K562 (cell line): ENCODE measurements around the gene ACER3. TPM values are rescaled to one million over a fixed set of nuclear protein-coding genes. Genes with fewer than 3 reads are reported as not detected.

Experiments used
- ATF3 ChIP-seq, 2 experiments: fragments of 450-650 bp in 1 of 2; sonication (generic) in 1 of 2; formaldehyde crosslinking in 1 of 2; IDR thresholded peaks in 1 of 2; conservative IDR thresholded peaks in 1 of 2; 2 replicates each; pipeline versions ENCODE4 v1.6.1 to v1.8.1; 2016 to 2023; ENCODE audit warnings: mild to moderate bottlenecking in 2 of 2, moderate library complexity in 2 of 2, inconsistent platforms in 1 of 2, missing genetic modification reagents in 1 of 2
- ETV1 ChIP-seq: fragments of 450-650 bp; conservative IDR thresholded peaks from 2 replicates; pipeline ENCODE4 v1.6.1; 2016; ENCODE audit warnings: missing genetic modification characterization, control low read depth, low read depth, missing compliant biosample characterization
- GMEB1 ChIP-seq: fragments of 250-450 bp; sonication (Bioruptor Pico); IDR thresholded peaks from 2 replicates; pipeline ENCODE4 v1.4.0; 2020; ENCODE audit warnings: mild to moderate bottlenecking
- GTF2E2 ChIP-seq: fragments of 200-800 bp; sonication (Bioruptor generic); IDR thresholded peaks from 2 replicates; pipeline ENCODE4 v1.6.1; 2016; ENCODE audit warnings: missing genetic modification characterization, missing compliant biosample characterization
- IFI16 ChIP-seq: fragments of 250-450 bp; sonication (Bioruptor Pico); IDR thresholded peaks from 2 replicates; pipeline ENCODE4 v2.1.2; 2022; ENCODE audit warnings: mild to moderate bottlenecking, inconsistent platforms
- KAT7 ChIP-seq: sonication (generic); formaldehyde crosslinking; IDR thresholded peaks from 2 replicates; pipeline ENCODE4 v1.8.0; 2022; ENCODE audit warnings: missing genetic modification reagents, mild to moderate bottlenecking, borderline replicate concordance
- MAFK ChIP-seq: IDR thresholded peaks from 2 replicates; pipeline ENCODE4 v1.6.1; 2011; ENCODE audit warnings: low read length, improper control_type of control experiment
- NONO ChIP-seq, 2 experiments: fragments of 200-400 bp in 1 of 2; fragments of 450-650 bp in 1 of 2; formaldehyde crosslinking in 1 of 2; IDR thresholded peaks; 2 replicates each; pipeline ENCODE4 v1.6.1; 2017; ENCODE audit warnings: low read depth in 2 of 2, mild to moderate bottlenecking in 2 of 2, moderate library complexity in 2 of 2, low read length in 1 of 2
- PHB2 ChIP-seq: fragments of 450-650 bp; IDR thresholded peaks from 2 replicates; pipeline ENCODE4 v1.6.1; 2017; ENCODE audit warnings: low read depth
- PPARD ChIP-seq: fragments of 250-450 bp; sonication (Bioruptor Pico); IDR thresholded peaks from 2 replicates; pipeline ENCODE4 v1.8.0; 2022; ENCODE audit warnings: inconsistent platforms, mild to moderate bottlenecking, moderate library complexity
- SMARCE1 ChIP-seq: fragments of 450-650 bp; IDR thresholded peaks from 2 replicates; pipeline ENCODE4 v1.7.1; 2016; ENCODE audit warnings: mild to moderate bottlenecking
- SOX6 ChIP-seq: fragments of 450-650 bp; IDR thresholded peaks from 2 replicates; pipeline ENCODE4 v1.6.1; 2014; ENCODE audit warnings: mild to moderate bottlenecking
- TARDBP ChIP-seq: fragments of 450-650 bp; IDR thresholded peaks from 2 replicates; pipeline ENCODE4 v1.6.1; 2016
- TBP ChIP-seq: optimal IDR thresholded peaks from 2 replicates; pipeline ENCODE3; 2011; ENCODE audit warnings: low read depth, low read length, improper control_type of control experiment
- ZBTB17 ChIP-seq: fragments of 450-650 bp; formaldehyde crosslinking; IDR thresholded peaks from 2 replicates; pipeline ENCODE4 v1.4.0; 2020; ENCODE audit warnings: mild to moderate bottlenecking
- ZFX ChIP-seq: sonication (generic); formaldehyde crosslinking; IDR thresholded peaks from 2 replicates; pipeline ENCODE4 v1.8.0; 2022; ENCODE audit warnings: mild to moderate bottlenecking, missing genetic modification reagents, moderate library complexity
- ZNF184 ChIP-seq: sonication (generic); formaldehyde crosslinking; IDR thresholded peaks from 2 replicates; pipeline ENCODE4 v1.5.0; 2020; ENCODE audit warnings: missing genetic modification reagents
- ZNF274 ChIP-seq: IDR thresholded peaks from 2 replicates; pipeline ENCODE4 v1.6.1; 2011; ENCODE audit warnings: low read depth, mild to moderate bottlenecking, low read length, moderate library complexity, borderline replicate concordance
- ZNF79 ChIP-seq: fragments of 250-450 bp; sonication (Bioruptor Pico); IDR thresholded peaks from 2 replicates; pipeline ENCODE4 v1.4.0; 2020; ENCODE audit warnings: low read depth, mild to moderate bottlenecking, moderate library complexity
- polyA plus RNA-seq, 8 experiments: library from polyadenylated mRNA; depleted of rRNA in 4 of 8; stranded (reverse) in 5 of 8; unstranded in 3 of 8; fragments of >200 nt; fragmentation: Nextera tagmentation in 2 of 8; fragmentation: Illumina TruSeq in 1 of 8; extraction: Ambion mirVana in 2 of 8; extraction: Trizol in 1 of 8; gene quantifications; 2 replicates each; pipeline versions ENCODE4 v1.2.1 to v1.2.3, GENCODE V29; 2011 to 2014; ENCODE audit warnings: inconsistent platforms in 1 of 8, missing spikeins in 1 of 8
- total RNA-seq, 7 experiments: library from RNA; depleted of rRNA in 6 of 7; stranded (reverse); fragments of >200 nt in 6 of 7; fragmentation: Illumina TruSeq in 2 of 7; extraction: Trizol in 2 of 7; gene quantifications; 2 replicates each; pipeline versions ENCODE4 v1.2.1 to v1.2.3, GENCODE V29; 2011 to 2021; ENCODE audit warnings: low replicate concordance in 1 of 7
- TF ChIP-seq, protein P1 (sequence below): sonication (generic); formaldehyde crosslinking; IDR thresholded peaks from 2 replicates; pipeline ENCODE4 v1.8.0; 2022; ENCODE audit warnings: missing genetic modification reagents, mild to moderate bottlenecking, borderline replicate concordance
- TF ChIP-seq, protein P2 (sequence below): fragments of 200-800 bp; sonication (Bioruptor generic); IDR thresholded peaks from 2 replicates; pipeline ENCODE4 v1.6.1; 2017; ENCODE audit warnings: missing genetic modification characterization, missing compliant biosample characterization

The ACER3 gene
- total and polyA plus RNA-seq, 9 of the 15 experiments (the other 6 are each of a cell fraction or from before 2014, with no cell fraction given), result 2.0 to 23.8 (median 9.5) TPM

GRCh38 chr11:76860539-76861475 lies at the start of gene ACER3 (continued):
- TF ChIP-seq NONO (IDR thresholded peaks at IDR 0.05; ENCODE audit: low read depth in 2 of 2, low read length in 1 of 2) (peak; percentile 72 to 75; a peak in 3 of 4 replicates), SMARCE1 (no peak), ZNF274 (no peak), ATF3 (IDR thresholded peaks at IDR 0.05) (no peak), ATF3 (CRISPR knock-in tag; conservative IDR thresholded peaks at IDR 0.05) (no peak), PPARD (no peak), ZNF79 (no peak), KAT7 (CRISPR knock-in tag) (no peak), MAFK (no peak), PHB2 (no peak), SOX6 (0 out of 2 replicates have a peak, but pooled peaks have one; percentile 17), ETV1 (tag) (no peak; the same call in 1 of the 2 replicates), ZFX (CRISPR knock-in tag) (peak; percentile 93), ZBTB17 (CRISPR knock-in tag) (no peak), TARDBP (no peak), IFI16 (CRISPR knock-in tag) (no peak), TBP (peak; percentile 76), ZNF184 (CRISPR knock-in tag) (no peak), GMEB1 (CRISPR knock-in tag) (no peak), GTF2E2 (tag) (no peak)
- TF ChIP-seq, protein P1, sequence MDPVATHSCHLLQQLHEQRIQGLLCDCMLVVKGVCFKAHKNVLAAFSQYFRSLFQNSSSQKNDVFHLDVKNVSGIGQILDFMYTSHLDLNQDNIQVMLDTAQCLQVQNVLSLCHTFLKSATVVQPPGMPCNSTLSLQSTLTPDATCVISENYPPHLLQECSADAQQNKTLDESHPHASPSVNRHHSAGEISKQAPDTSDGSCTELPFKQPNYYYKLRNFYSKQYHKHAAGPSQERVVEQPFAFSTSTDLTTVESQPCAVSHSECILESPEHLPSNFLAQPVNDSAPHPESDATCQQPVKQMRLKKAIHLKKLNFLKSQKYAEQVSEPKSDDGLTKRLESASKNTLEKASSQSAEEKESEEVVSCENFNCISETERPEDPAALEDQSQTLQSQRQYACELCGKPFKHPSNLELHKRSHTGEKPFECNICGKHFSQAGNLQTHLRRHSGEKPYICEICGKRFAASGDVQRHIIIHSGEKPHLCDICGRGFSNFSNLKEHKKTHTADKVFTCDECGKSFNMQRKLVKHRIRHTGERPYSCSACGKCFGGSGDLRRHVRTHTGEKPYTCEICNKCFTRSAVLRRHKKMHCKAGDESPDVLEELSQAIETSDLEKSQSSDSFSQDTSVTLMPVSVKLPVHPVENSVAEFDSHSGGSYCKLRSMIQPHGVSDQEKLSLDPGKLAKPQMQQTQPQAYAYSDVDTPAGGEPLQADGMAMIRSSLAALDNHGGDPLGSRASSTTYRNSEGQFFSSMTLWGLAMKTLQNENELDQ (CRISPR knock-in tag), result no peak
- TF ChIP-seq, protein P2, sequence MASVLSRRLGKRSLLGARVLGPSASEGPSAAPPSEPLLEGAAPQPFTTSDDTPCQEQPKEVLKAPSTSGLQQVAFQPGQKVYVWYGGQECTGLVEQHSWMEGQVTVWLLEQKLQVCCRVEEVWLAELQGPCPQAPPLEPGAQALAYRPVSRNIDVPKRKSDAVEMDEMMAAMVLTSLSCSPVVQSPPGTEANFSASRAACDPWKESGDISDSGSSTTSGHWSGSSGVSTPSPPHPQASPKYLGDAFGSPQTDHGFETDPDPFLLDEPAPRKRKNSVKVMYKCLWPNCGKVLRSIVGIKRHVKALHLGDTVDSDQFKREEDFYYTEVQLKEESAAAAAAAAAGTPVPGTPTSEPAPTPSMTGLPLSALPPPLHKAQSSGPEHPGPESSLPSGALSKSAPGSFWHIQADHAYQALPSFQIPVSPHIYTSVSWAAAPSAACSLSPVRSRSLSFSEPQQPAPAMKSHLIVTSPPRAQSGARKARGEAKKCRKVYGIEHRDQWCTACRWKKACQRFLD (CRISPR knock-in tag), result 0 out of 2 replicates have a peak, but pooled peaks have one; percentile 24
